IMR-90 (cell line): ENCODE results near the gene MEGF6.

Experiments used
- CTCF ChIP-seq: conservative IDR thresholded peaks from 2 replicates; pipeline ENCODE4 v1.5.1; 2012; ENCODE audit warnings: mild to moderate bottlenecking, low read depth, low read length, improper control_type of control experiment
- MAZ ChIP-seq: IDR thresholded peaks from 2 replicates; pipeline ENCODE4 v1.6.1; 2012; ENCODE audit warnings: low read depth, mild to moderate bottlenecking, low read length, improper control_type of control experiment, moderate library complexity, borderline replicate concordance
- POLR2A ChIP-seq: IDR thresholded peaks from 2 replicates; pipeline ENCODE4 v1.6.1; 2012; ENCODE audit warnings: mild to moderate bottlenecking, low read depth, low read length

- no peak for TF ChIP-seq CTCF
- no peak for TF ChIP-seq MAZ
- TF ChIP-seq POLR2A, result no peak
Observed at GRCh38 chr1:3627515-3628253, 16.4 kb upstream of the MEGF6 start.
